Measurements from ENCODE around the gene TATDN2.
"Not testable (repeated sequence)": the region's sequence is repeated elsewhere in the genome, so short reads cannot be mapped to it uniquely, and the experiment has no call there.

TATDN2 gene

GRCh38 chr3:10238345-10239183, 9.7 kb upstream of the TATDN2 start:
- DNase-seq, result peak in 1 of 3 donors; percentile 45

- no peak for DNase-seq
Measured at GRCh38 chr3:10240799-10241198, 7.5 kb upstream of the TATDN2 start.

- peak; percentile 51 to 67 (median 51) for DNase-seq
Measured at GRCh38 chr3:10242182-10243065, 5.8 kb upstream of the TATDN2 start.

GRCh38 chr3:10244009-10244408, 4.2 kb upstream of the TATDN2 start:
- peak; percentile 28 to 45 (median 32) for DNase-seq

- DNase-seq, result peak in 2 of 3 donors; percentile 27 to 33
Measured at GRCh38 chr3:10245081-10245712, 3.1 kb upstream of the TATDN2 start.

GRCh38 chr3:10247679-10248183, 528 bp upstream of the TATDN2 start:
- no peak for DNase-seq

- DNase-seq, result peak; percentile 87 to 94 (median 88)
Measured at GRCh38 chr3:10248984-10249748, 907 bp downstream of the TATDN2 start.

- DNase-seq, result no peak
Measured at GRCh38 chr3:10249833-10250232, 1.6 kb downstream of the TATDN2 start.

- DNase-seq, result no peak
Measured at GRCh38 chr3:10251006-10251405, 2.7 kb downstream of the TATDN2 start.

- no peak for DNase-seq
Measured at GRCh38 chr3:10253731-10254130, 5.5 kb downstream of the TATDN2 start.

- no peak for DNase-seq
Measured at GRCh38 chr3:10255835-10256234, 7.6 kb downstream of the TATDN2 start.

- no peak for DNase-seq
Measured at GRCh38 chr3:10259036-10259435, 10.8 kb downstream of the TATDN2 start.

- DNase-seq, result no peak
Measured at GRCh38 chr3:10259798-10260197, 11.5 kb downstream of the TATDN2 start.

GRCh38 chr3:10260211-10260701, 12.0 kb downstream of the TATDN2 start:
- no peak for DNase-seq

GRCh38 chr3:10262027-10262426, 13.8 kb downstream of the TATDN2 start:
- DNase-seq, result no peak

GRCh38 chr3:10263646-10264363, 15.5 kb downstream of the TATDN2 start:
- peak in 2 of 3 donors; percentile 53 to 65 for DNase-seq

GRCh38 chr3:10265833-10266232, 17.6 kb downstream of the TATDN2 start:
- DNase-seq, result no peak

- DNase-seq, result not testable (repeated sequence)
Measured at GRCh38 chr3:10266936-10267335, 18.7 kb downstream of the TATDN2 start.

- DNase-seq, result no peak
Measured at GRCh38 chr3:10268116-10268515, 19.9 kb downstream of the TATDN2 start.

- DNase-seq, result no peak
Measured at GRCh38 chr3:10268930-10269329, 20.7 kb downstream of the TATDN2 start.

GRCh38 chr3:10269443-10269842, 21.2 kb downstream of the TATDN2 start:
- no peak for DNase-seq
